ENCODE data around the gene WDR70. TPM values are rescaled to one million over a fixed set of nuclear protein-coding genes. Genes with fewer than 3 reads are reported as not detected.
"Not testable (repeated sequence)": the region's sequence is repeated elsewhere in the genome, so short reads cannot be mapped to it uniquely, and the experiment has no call there.

WDR70 gene
- total RNA-seq, 1 experiment from 2014 or later = 55.2 TPM

DNA sequence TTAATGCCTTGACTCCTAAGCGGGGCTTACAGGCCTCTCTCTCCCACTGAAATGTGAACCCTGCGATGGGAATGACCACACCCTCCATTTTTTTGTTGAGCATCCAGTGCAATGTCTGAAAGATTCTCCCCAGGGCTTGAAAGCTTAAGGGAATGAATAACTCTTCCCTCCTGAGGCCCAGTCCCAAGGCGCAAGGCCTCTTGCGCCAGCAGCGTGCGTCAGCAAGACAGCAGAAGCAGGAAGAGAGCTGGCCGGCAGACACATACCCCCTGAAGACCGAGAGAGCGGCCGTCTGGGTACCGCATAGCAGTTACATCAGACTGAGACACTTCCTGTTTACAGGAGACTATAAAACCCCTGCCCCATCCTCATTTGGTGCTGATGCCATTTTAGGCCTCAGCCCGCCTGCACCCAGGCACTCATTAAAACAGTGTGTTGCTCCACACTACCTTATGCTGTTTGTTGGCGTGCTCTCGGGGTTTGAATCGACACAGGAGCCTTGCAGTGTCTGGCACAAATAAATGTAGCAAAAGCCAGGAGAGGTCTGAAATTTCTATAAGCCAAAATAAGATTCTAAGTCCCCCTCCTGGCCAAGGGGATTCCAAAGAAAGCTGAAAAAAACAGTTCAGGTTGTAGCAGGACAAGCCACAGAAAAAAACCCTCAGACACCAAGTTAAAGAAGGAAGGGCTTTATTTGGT is 398.5 kb downstream of the WDR70 start:
- ChIA-PET POLR2A (ENCODE audit: low non-redundant PET) (no interaction called here), CTCF (no interaction called here)
- no peak overlapping the region for H3K27ac ChIP-seq (ENCODE audit: low read depth, low read length, poor library complexity, severe bottlenecking)
- no peak for DNase-seq (ENCODE audit: low spot score)
- no TSS peak for BruUV-seq (replicated peaks)
- TF ChIP-seq EZH2 (IDR thresholded peaks at IDR 0.05; ENCODE audit: borderline replicate concordance, low read depth, low read length, poor library complexity, severe bottlenecking) = no peak
- TF ChIP-seq, protein P1, sequence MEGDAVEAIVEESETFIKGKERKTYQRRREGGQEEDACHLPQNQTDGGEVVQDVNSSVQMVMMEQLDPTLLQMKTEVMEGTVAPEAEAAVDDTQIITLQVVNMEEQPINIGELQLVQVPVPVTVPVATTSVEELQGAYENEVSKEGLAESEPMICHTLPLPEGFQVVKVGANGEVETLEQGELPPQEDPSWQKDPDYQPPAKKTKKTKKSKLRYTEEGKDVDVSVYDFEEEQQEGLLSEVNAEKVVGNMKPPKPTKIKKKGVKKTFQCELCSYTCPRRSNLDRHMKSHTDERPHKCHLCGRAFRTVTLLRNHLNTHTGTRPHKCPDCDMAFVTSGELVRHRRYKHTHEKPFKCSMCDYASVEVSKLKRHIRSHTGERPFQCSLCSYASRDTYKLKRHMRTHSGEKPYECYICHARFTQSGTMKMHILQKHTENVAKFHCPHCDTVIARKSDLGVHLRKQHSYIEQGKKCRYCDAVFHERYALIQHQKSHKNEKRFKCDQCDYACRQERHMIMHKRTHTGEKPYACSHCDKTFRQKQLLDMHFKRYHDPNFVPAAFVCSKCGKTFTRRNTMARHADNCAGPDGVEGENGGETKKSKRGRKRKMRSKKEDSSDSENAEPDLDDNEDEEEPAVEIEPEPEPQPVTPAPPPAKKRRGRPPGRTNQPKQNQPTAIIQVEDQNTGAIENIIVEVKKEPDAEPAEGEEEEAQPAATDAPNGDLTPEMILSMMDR (conservative IDR thresholded peaks at IDR 0.05; ENCODE audit: low read depth, low read length) = no peak
- no peaks in the 10 kb centered on the region for H3K36me3 ChIP-seq (ENCODE audit: insufficient read depth, low read length, poor library complexity, severe bottlenecking)
- peaks cover 11% of the 10 kb centered on the region for H3K9me3 ChIP-seq (ENCODE audit: low read depth, low read length, poor library complexity, severe bottlenecking)
- no peaks in the 10 kb centered on the region for H3K27me3 ChIP-seq (replicated peaks; ENCODE audit: insufficient read depth, low read depth, low read length, poor library complexity)
- intact Hi-C loops (cut with micrococcal nuclease; ENCODE audit: unreplicated experiment) = no loop called here
- peaks cover 8% of the 10 kb centered on the region for H3K4me1 ChIP-seq (ENCODE audit: insufficient read depth, low read length, poor library complexity, severe bottlenecking)
- no peak overlapping the region for H3K4me3 ChIP-seq (ENCODE audit: low read depth, low read length, poor library complexity, severe bottlenecking)

DNA sequence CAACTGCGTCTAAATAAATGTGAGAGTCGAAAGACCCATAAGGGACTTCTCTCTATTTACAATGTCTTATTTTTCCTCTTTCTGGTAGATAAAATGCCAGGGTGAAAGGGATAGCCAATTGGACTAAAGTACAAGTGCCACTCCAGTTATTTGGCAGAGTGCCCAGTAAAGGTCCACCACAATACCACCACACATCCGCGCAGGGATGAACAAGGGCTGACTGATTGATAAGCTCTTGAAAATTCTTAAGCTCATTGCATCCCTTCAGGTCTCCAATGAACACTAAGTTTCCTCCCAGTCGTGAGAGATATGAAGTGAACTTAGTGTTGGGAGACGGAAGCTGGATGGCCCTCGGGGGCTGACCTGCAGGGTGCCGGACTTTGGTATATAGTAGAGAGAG is 402.3 kb downstream of the WDR70 start:
- H3K27me3 ChIP-seq (replicated peaks; ENCODE audit: insufficient read depth, low read depth, low read length, poor library complexity); intact Hi-C loops (cut with micrococcal nuclease; ENCODE audit: unreplicated experiment); DNase-seq (ENCODE audit: low spot score); CTCF ChIA-PET; H3K9me3 ChIP-seq (ENCODE audit: low read depth, low read length, poor library complexity, severe bottlenecking); BruUV-seq (replicated peaks); H3K36me3 ChIP-seq (ENCODE audit: insufficient read depth, low read length, poor library complexity, severe bottlenecking); H3K27ac ChIP-seq (ENCODE audit: low read depth, low read length, poor library complexity, severe bottlenecking); H3K4me3 ChIP-seq (ENCODE audit: low read depth, low read length, poor library complexity, severe bottlenecking); POLR2A ChIA-PET (ENCODE audit: low non-redundant PET); H3K4me1 ChIP-seq (ENCODE audit: insufficient read depth, low read length, poor library complexity, severe bottlenecking): not testable (repeated sequence)

DNA sequence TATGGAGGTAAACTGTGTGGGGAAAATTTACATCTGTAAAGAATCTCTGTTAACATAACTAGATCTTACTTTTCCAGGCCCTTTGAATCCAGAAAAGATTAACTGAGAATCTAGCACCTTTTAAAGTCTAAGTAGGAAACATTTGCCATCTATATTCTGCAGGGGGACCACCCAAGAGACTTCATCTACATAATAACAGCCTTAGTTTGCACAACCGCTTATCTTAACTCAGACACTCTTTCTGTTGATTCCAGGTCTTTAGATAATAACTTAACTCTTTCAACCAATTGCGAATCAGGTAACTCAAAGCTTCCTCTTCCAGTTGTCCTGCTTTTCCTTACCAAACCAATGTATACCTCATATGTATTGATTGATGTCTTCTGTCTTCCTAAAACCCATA is 407.3 kb downstream of the WDR70 start:
- intact Hi-C loops (cut with micrococcal nuclease; ENCODE audit: unreplicated experiment) = no loop called here
- ChIA-PET POLR2A (ENCODE audit: low non-redundant PET) (no interaction called here), CTCF (no interaction called here)

More for the DNA sequence above, 407.3 kb downstream of the WDR70 start:
- no peak for DNase-seq (ENCODE audit: low spot score)
- BruUV-seq (replicated peaks) = no TSS peak
- Histone ChIP-seq H3K27me3 (replicated peaks; ENCODE audit: insufficient read depth, low read depth, low read length, poor library complexity) (no peaks in the 10 kb centered on the region), H3K9me3 (ENCODE audit: low read depth, low read length, poor library complexity, severe bottlenecking) (no peaks in the 10 kb centered on the region), H3K27ac (ENCODE audit: low read depth, low read length, poor library complexity, severe bottlenecking) (no peak overlapping the region), H3K4me3 (ENCODE audit: low read depth, low read length, poor library complexity, severe bottlenecking) (no peak overlapping the region), H3K4me1 (ENCODE audit: insufficient read depth, low read length, poor library complexity, severe bottlenecking) (no peaks in the 10 kb centered on the region), H3K36me3 (ENCODE audit: insufficient read depth, low read length, poor library complexity, severe bottlenecking) (no peaks in the 10 kb centered on the region)
- TF ChIP-seq EZH2 (IDR thresholded peaks at IDR 0.05; ENCODE audit: borderline replicate concordance, low read depth, low read length, poor library complexity, severe bottlenecking) = no peak
- TF ChIP-seq, protein P1 (conservative IDR thresholded peaks at IDR 0.05; ENCODE audit: low read depth, low read length) = no peak
